Measurements from ENCODE around the gene RRAS2. TPM values are rescaled to one million over a fixed set of nuclear protein-coding genes. Genes with fewer than 3 reads are reported as not detected.
"Not testable (repeated sequence)": the region's sequence is repeated elsewhere in the genome, so short reads cannot be mapped to it uniquely, and the experiment has no call there.

Gene RRAS2
- polyA plus RNA-seq, 1 of the 3 experiments (the other 2 are of a cell fraction), result 53.3 TPM

DNA sequence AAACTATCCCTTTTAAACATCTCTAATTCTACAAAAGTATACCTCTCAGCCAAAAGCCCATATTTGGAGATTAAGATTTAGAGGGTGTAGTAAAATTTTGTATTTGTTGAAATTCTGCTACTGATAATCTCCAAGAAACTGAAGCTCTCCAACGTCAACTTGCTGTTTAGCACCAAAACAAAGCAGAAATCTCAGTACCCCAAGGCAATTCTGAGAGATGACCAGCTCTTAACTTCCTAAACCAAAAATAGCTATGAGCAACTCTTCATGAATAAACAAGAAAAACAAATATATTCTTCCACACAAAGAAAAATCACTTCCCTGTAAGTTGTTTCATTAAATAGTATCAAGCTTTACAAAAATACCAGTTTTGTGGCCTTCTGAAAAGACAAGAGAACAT lies 13.3 kb downstream of the RRAS2 start:
- peaks cover 22% of the 10 kb centered on the region for H3F3A ChIP-seq (replicated peaks; ENCODE audit: insufficient read depth)
- H3K9ac ChIP-seq, result no peak overlapping the region
- H3K27me3 ChIP-seq (ENCODE audit: insufficient read depth), result no peaks in the 10 kb centered on the region
- no peak for DNase-seq
- 90% methylated on average over 1 of the region's 1 CpG for WGBS (ENCODE audit: low lambda C conversion rate)
- no peaks in the 10 kb centered on the region; a peak in 1 of 4 replicates for H3K4me1 ChIP-seq (ENCODE audit: control insufficient read depth in 1 of 2, insufficient read depth in 2 of 2, low read depth in 1 of 2, low read length in 1 of 2)
- peaks cover 100% of the 10 kb centered on the region for H3K79me2 ChIP-seq (ENCODE audit: insufficient read depth)
- no peak overlapping the region for H2AFZ ChIP-seq (ENCODE audit: low read depth)
- peaks cover 18% of the 10 kb centered on the region; the same call in 1 of the 2 replicates for H3K9me3 ChIP-seq
- ChIA-PET POLR2A (no interaction called here), CTCF (interaction anchor here (1.2 to 1.3 kb wide), 2 partner anchors 36 to 109 kb away, joined by 3 to 5 read pairs; no protein-coding TSS in a partner anchor)
- peaks cover 89% of the 10 kb centered on the region for H4K20me1 ChIP-seq (ENCODE audit: insufficient read depth)
- H3K9me2 ChIP-seq, result no peaks in the 10 kb centered on the region
- peaks cover 0 to 39% of the 10 kb centered on the region in 2 experiments for H3K36me3 ChIP-seq (replicated peaks in 1 of 2; ENCODE audit: control insufficient read depth in 1 of 2, insufficient read depth in 2 of 2, low read length in 1 of 2)
- H3K4me3 ChIP-seq (ENCODE audit: low read depth in 2 of 2, low read length in 1 of 2), result no peak overlapping the region
- no peak overlapping the region for H3K27ac ChIP-seq (ENCODE audit: low read depth in 2 of 2, low read length in 1 of 2)
- TF ChIP-seq RCOR1 (IDR thresholded peaks at IDR 0.05; ENCODE audit: low read length) (no peak), MXI1 (IDR thresholded peaks at IDR 0.05; ENCODE audit: low read depth, low read length) (no peak)
- TF ChIP-seq, protein P1, sequence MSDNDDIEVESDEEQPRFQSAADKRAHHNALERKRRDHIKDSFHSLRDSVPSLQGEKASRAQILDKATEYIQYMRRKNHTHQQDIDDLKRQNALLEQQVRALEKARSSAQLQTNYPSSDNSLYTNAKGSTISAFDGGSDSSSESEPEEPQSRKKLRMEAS (IDR thresholded peaks at IDR 0.05; ENCODE audit: low read depth), result no peak
- TF ChIP-seq, protein P2, sequence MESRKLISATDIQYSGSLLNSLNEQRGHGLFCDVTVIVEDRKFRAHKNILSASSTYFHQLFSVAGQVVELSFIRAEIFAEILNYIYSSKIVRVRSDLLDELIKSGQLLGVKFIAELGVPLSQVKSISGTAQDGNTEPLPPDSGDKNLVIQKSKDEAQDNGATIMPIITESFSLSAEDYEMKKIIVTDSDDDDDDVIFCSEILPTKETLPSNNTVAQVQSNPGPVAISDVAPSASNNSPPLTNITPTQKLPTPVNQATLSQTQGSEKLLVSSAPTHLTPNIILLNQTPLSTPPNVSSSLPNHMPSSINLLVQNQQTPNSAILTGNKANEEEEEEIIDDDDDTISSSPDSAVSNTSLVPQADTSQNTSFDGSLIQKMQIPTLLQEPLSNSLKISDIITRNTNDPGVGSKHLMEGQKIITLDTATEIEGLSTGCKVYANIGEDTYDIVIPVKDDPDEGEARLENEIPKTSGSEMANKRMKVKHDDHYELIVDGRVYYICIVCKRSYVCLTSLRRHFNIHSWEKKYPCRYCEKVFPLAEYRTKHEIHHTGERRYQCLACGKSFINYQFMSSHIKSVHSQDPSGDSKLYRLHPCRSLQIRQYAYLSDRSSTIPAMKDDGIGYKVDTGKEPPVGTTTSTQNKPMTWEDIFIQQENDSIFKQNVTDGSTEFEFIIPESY (IDR thresholded peaks at IDR 0.05; ENCODE audit: borderline replicate concordance, low read depth), result no peak
- no peak overlapping the region for H3K4me2 ChIP-seq

DNA sequence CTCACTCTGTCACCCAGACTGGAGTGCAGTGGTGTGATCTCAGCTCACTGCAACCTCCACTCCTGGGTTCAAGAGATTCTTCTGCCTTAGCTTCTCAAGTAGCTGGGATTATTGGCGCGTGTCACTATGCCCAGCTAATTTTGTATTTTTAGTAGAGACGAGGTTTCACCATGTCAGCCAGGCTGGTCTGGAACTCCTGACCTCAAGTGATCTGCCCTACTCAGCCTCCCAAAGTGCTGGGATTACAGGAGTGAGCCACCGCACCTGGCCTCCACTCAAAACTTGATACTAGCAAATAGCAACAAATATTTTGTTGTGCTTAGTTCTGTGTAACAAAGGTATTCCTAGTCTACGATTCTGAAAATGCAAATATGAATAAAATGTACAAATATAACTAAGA lies 14.0 kb downstream of the RRAS2 start:
- CTCF ChIA-PET, result interaction anchor here (1.2 kb wide), 1 partner anchor 110 kb away, joined by 5 read pairs; no protein-coding TSS in a partner anchor
- H3K4me1 ChIP-seq (ENCODE audit: control insufficient read depth in 1 of 2, insufficient read depth in 2 of 2, low read depth in 1 of 2, low read length in 1 of 2); H3K9me2 ChIP-seq; H3K27ac ChIP-seq (ENCODE audit: low read depth in 2 of 2, low read length in 1 of 2); H3K4me2 ChIP-seq; POLR2A ChIA-PET; H3K27me3 ChIP-seq (ENCODE audit: insufficient read depth); H3K4me3 ChIP-seq (ENCODE audit: low read depth in 2 of 2, low read length in 1 of 2); DNase-seq; H2AFZ ChIP-seq (ENCODE audit: low read depth); H3K9ac ChIP-seq: not testable (repeated sequence)
- Histone ChIP-seq H3K79me2 (ENCODE audit: insufficient read depth) (peaks cover 100% of the 10 kb centered on the region), H3K36me3 (replicated peaks in 1 of 2; ENCODE audit: control insufficient read depth in 1 of 2, insufficient read depth in 2 of 2, low read length in 1 of 2) (peaks cover 0 to 32% of the 10 kb centered on the region in 2 experiments), H3F3A (replicated peaks; ENCODE audit: insufficient read depth) (peaks cover 22% of the 10 kb centered on the region), H3K9me3 (peaks cover 18% of the 10 kb centered on the region; the same call in 1 of the 2 replicates), H4K20me1 (ENCODE audit: insufficient read depth) (peaks cover 88% of the 10 kb centered on the region)
- WGBS (ENCODE audit: low lambda C conversion rate), result 97% methylated on average over 5 of the region's 5 CpGs

DNA sequence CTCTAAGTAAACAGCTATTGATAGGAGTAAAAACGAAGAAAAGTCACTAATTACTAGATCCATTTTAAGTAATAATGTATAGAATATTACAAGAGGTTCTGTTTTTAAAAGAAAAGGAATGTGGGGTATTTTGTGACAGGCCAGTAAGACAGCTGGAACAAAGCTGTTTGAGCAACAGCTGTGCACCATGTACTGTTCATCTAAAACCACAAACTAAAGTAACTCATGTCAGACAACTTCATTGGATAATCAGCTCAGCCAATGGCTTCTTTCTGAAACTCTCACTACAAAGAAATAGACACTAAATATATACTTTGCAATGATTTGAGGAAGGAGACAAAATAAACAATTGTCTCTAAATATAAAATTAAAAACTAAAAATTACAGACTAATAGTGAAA lies 16.1 kb downstream of the RRAS2 start:
- ChIA-PET CTCF (interaction anchor here (0.7 to 1.1 kb wide), 2 partner anchors 112 to 817 kb away, joined by 3 to 4 read pairs; no protein-coding TSS in a partner anchor), POLR2A (no interaction called here)
- TF ChIP-seq TCF12 (IDR thresholded peaks at IDR 0.05) (peak; percentile 31; the same call in 1 of the 2 replicates), FOSL2 (IDR thresholded peaks at IDR 0.05; ENCODE audit: borderline replicate concordance, low read depth) (no peak)
- Histone ChIP-seq H3K4me2 (no peak overlapping the region), H3K36me3 (replicated peaks in 1 of 2; ENCODE audit: control insufficient read depth in 1 of 2, insufficient read depth in 2 of 2, low read length in 1 of 2) (peaks cover 0 to 31% of the 10 kb centered on the region in 2 experiments), H2AFZ (ENCODE audit: low read depth) (no peak overlapping the region), H3K79me2 (ENCODE audit: insufficient read depth) (peaks cover 99% of the 10 kb centered on the region), H3K9me2 (no peaks in the 10 kb centered on the region), H3K9me3 (peaks cover 18% of the 10 kb centered on the region; the same call in 1 of the 2 replicates), H3K4me1 (ENCODE audit: control insufficient read depth in 1 of 2, insufficient read depth in 2 of 2, low read depth in 1 of 2, low read length in 1 of 2) (no peaks in the 10 kb centered on the region; a peak in 1 of 4 replicates), H4K20me1 (ENCODE audit: insufficient read depth) (peaks cover 69% of the 10 kb centered on the region), H3K27me3 (ENCODE audit: insufficient read depth) (no peaks in the 10 kb centered on the region), H3K27ac (ENCODE audit: low read depth in 2 of 2, low read length in 1 of 2) (no peak overlapping the region), H3F3A (replicated peaks; ENCODE audit: insufficient read depth) (peaks cover 26% of the 10 kb centered on the region), H3K4me3 (ENCODE audit: low read depth in 2 of 2, low read length in 1 of 2) (no peak overlapping the region), H3K9ac (no peak overlapping the region)
- DNase-seq, result no peak
- 95% methylated on average over 1 of the region's 1 CpG for WGBS (ENCODE audit: low lambda C conversion rate)

Data from SK-N-SH (cell line).